Upper lobe of left lung (tissue), 6 donors: ENCODE data around the gene JAZF1. TPM values are rescaled to one million over a fixed set of nuclear protein-coding genes. Genes with fewer than 3 reads are reported as not detected.

Experiments
- ATAC-seq, 2 donors: fragments of 200-7000 bp; cut with Tn5 transposase; one replicate each; pipeline ENCODE4 v1.9.1; 2022; ENCODE audit warnings: mild to moderate bottlenecking in 2 of 2, moderate library complexity in 2 of 2; ENCODE audit not compliant: low FRiP score in 2 of 2
- DNase-seq, 2 donors: peaks; one replicate each; pipeline ENCODE4 v3.0.0-alpha.2; 2019 to 2020
- H3K27ac ChIP-seq, 4 donors: fragments of 200-600 bp; sonication (generic); one replicate each; pipeline ENCODE4 v1.5.1; 2016 to 2019
- H3K27me3 ChIP-seq, 4 donors: fragments of 200-600 bp; sonication (generic); one replicate each; pipeline ENCODE4 v1.5.1; 2017 to 2019
- H3K36me3 ChIP-seq, 4 donors: fragments of 200-600 bp; sonication (generic); one replicate each; pipeline ENCODE4 v1.5.1; 2016 to 2019
- H3K4me1 ChIP-seq, 4 donors: fragments of 200-600 bp; sonication (generic); one replicate each; pipeline ENCODE4 v1.5.1; 2018 to 2019
- H3K4me3 ChIP-seq, 4 donors: fragments of 200-600 bp; sonication (generic); one replicate each; pipeline ENCODE4 v1.5.1; 2017 to 2019; ENCODE audit warnings: mild to moderate bottlenecking in 2 of 4, moderate library complexity in 1 of 4
- H3K9me3 ChIP-seq, 4 donors: fragments of 200-600 bp; sonication (generic); one replicate each; pipeline ENCODE4 v1.5.1; 2018 to 2019
- EP300 ChIP-seq, 4 donors: sonication (generic); formaldehyde crosslinking; IDR thresholded peaks; one replicate each; pipeline ENCODE4 v1.5.1; 2017; ENCODE audit warnings: antibody characterized with exemption in 4 of 4, control low read depth in 2 of 4
- POLR2A ChIP-seq, 4 donors: fragments of 450-650 bp; IDR thresholded peaks; one replicate each; pipeline ENCODE4 v1.5.1; 2016 to 2017; ENCODE audit warnings: antibody characterized with exemption in 4 of 4, mild to moderate bottlenecking in 2 of 4
- POLR2AphosphoS5 ChIP-seq, 2 donors: sonication (generic); formaldehyde crosslinking; IDR thresholded peaks; one replicate each; pipeline ENCODE4 v1.5.1; 2017; ENCODE audit warnings: antibody characterized with exemption in 2 of 2
- WGBS, 2 donors: methylation state at CpG; one replicate each; pipeline ENCODE4 v1.1.5; 2017 to 2018; 5-methylcytosine and 5-hydroxymethylcytosine counted together
- total RNA-seq, 6 donors: library from RNA; depleted of rRNA in 4 of 6; stranded (reverse); fragments of >200 nt in 4 of 6; gene quantifications; one replicate each; pipeline versions ENCODE4 v1.1.0 to v1.2.1, GENCODE V29; 2016 to 2021
- TF ChIP-seq, protein P1 (sequence below), 6 experiments: fragments of 450-650 bp in 4 of 6; fragments of 200-600 bp in 2 of 6; sonication (generic) in 2 of 6; IDR thresholded peaks; one replicate each; pipeline ENCODE4 v1.5.1; 2016 to 2019; ENCODE audit warnings: antibody characterized with exemption in 6 of 6
- donor health status: DM: no; HTN: no; CAD: no; lungs with moderate emphysema.
- donor health status: DM: no; HTN: yes; CAD: no; lungs with severe emphysema.

The JAZF1 gene
- total RNA-seq, 6 donors from 2014 or later: 4.2 to 19.4 (median 12.4) TPM

DNA sequence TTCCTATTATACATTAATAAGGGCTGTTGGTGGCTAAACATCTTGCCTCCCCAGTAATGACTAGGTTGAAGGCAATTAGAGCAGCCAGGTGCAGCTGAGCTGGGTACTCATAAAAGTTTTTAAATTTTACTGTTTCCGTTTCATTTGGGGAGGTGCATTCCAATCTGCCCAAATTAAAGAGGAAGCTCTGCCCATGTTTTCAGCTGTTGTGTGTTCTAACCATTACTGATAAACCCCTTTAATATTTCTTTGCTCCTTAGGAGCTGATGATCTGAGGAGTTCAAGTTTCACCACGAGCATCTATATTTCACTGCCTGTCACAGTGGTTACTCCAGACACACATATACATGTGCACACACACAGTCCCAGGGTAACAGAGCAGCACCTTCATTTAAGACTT lies 94.4 kb downstream of the JAZF1 start:
- TF ChIP-seq, protein P1, sequence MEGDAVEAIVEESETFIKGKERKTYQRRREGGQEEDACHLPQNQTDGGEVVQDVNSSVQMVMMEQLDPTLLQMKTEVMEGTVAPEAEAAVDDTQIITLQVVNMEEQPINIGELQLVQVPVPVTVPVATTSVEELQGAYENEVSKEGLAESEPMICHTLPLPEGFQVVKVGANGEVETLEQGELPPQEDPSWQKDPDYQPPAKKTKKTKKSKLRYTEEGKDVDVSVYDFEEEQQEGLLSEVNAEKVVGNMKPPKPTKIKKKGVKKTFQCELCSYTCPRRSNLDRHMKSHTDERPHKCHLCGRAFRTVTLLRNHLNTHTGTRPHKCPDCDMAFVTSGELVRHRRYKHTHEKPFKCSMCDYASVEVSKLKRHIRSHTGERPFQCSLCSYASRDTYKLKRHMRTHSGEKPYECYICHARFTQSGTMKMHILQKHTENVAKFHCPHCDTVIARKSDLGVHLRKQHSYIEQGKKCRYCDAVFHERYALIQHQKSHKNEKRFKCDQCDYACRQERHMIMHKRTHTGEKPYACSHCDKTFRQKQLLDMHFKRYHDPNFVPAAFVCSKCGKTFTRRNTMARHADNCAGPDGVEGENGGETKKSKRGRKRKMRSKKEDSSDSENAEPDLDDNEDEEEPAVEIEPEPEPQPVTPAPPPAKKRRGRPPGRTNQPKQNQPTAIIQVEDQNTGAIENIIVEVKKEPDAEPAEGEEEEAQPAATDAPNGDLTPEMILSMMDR (IDR thresholded peaks at IDR 0.05): no peak
- no peak for TF ChIP-seq POLR2AphosphoS5 (IDR thresholded peaks at IDR 0.05)
- no peak for TF ChIP-seq POLR2A (IDR thresholded peaks at IDR 0.05)
- no peak for TF ChIP-seq EP300 (IDR thresholded peaks at IDR 0.05)
- WGBS, 2 donors: 64 to 71% methylated on average over 2 of the region's 2 CpGs
- DNase-seq: no peak

GRCh38 chr7:28083998-28084985 lies 96.3 kb downstream of the JAZF1 start:
- H3K4me1 ChIP-seq: peaks cover 25 to 40% (median 33%) of the 10 kb centered on the region in 4 donors
- DNase-seq: no peak
- no peaks in the 10 kb centered on the region for H3K27me3 ChIP-seq
- no peak overlapping the region for H3K4me3 ChIP-seq
- TF ChIP-seq EP300 (IDR thresholded peaks at IDR 0.05) (no peak), POLR2AphosphoS5 (IDR thresholded peaks at IDR 0.05) (no peak)
- TF ChIP-seq, protein P1 (IDR thresholded peaks at IDR 0.05): no peak
- no peaks in the 10 kb centered on the region for H3K9me3 ChIP-seq
- WGBS, 2 donors: 74 to 77% methylated on average over 6 of the region's 6 CpGs
- peak overlapping the region; percentile 43 to 78 (median 70) for H3K27ac ChIP-seq
- H3K36me3 ChIP-seq: no peaks in the 10 kb centered on the region
- ATAC-seq: no peak

More for the DNA sequence above, 94.4 kb downstream of the JAZF1 start:
- H3K36me3 ChIP-seq: no peaks in the 10 kb centered on the region
- ATAC-seq: no peak
- peaks cover 22 to 34% (median 30%) of the 10 kb centered on the region in 4 donors for H3K4me1 ChIP-seq
- peak overlapping the region in 1 of 4 donors; percentile 16 for H3K27ac ChIP-seq
- H3K9me3 ChIP-seq: no peaks in the 10 kb centered on the region
- no peak overlapping the region for H3K4me3 ChIP-seq
- H3K27me3 ChIP-seq: no peaks in the 10 kb centered on the region

GRCh38 chr7:28083164-28083997 lies 97.2 kb downstream of the JAZF1 start:
- peak in 1 of 2 donors; percentile 63 for DNase-seq
- no peak overlapping the region for H3K4me3 ChIP-seq
- no peaks in the 10 kb centered on the region for H3K27me3 ChIP-seq
- H3K27ac ChIP-seq: peak overlapping the region; percentile 43 to 78 (median 70)
- H3K4me1 ChIP-seq: peaks cover 16 to 32% (median 24%) of the 10 kb centered on the region in 4 donors
- WGBS, 2 donors: 68 to 78% methylated on average over 8 of the region's 8 CpGs
- TF ChIP-seq, protein P1 (IDR thresholded peaks at IDR 0.05): no peak
- peak in 2 of 4 donors; percentile 23 to 53 for TF ChIP-seq EP300 (IDR thresholded peaks at IDR 0.05)
- peak; percentile 54 to 91 for TF ChIP-seq POLR2AphosphoS5 (IDR thresholded peaks at IDR 0.05)
- peak in 1 of 4 donors; percentile 29 for TF ChIP-seq POLR2A (IDR thresholded peaks at IDR 0.05)
- no peaks in the 10 kb centered on the region for H3K9me3 ChIP-seq
- peak in 1 of 2 donors; percentile 73 for ATAC-seq
- H3K36me3 ChIP-seq: no peaks in the 10 kb centered on the region

DNA sequence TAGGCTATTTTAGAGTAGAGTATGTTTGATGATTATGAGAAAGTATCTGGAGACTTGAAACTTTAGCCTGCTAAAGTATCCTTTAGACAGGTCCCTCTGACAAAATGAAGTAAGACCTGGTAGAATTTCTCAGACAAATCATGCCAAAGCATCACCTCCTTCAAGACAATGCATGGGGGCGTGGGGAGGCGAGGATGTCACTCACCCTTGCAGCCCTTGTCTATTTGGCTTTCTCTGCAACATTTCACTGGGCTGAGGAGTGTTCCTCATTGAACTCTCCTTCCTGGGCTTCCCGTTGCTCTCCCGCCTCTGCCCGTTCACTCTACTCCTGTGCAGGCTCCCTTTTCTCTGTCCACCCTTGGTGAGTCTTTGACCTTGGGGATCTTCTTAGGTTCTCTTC lies 98.5 kb downstream of the JAZF1 start:
- 84% methylated on average over 5 of the region's 5 CpGs for WGBS, 2 donors
- TF ChIP-seq, protein P1 (IDR thresholded peaks at IDR 0.05): no peak
- TF ChIP-seq POLR2A (IDR thresholded peaks at IDR 0.05) (no peak), POLR2AphosphoS5 (IDR thresholded peaks at IDR 0.05) (no peak), EP300 (IDR thresholded peaks at IDR 0.05) (no peak)
- ATAC-seq (no peak), DNase-seq (no peak)
- peaks cover 15 to 36% (median 27%) of the 10 kb centered on the region in 4 donors for H3K4me1 ChIP-seq
- H3K27me3 ChIP-seq: no peaks in the 10 kb centered on the region
- H3K27ac ChIP-seq: peak overlapping the region in 1 of 4 donors; percentile 78
- H3K36me3 ChIP-seq: no peaks in the 10 kb centered on the region
- H3K9me3 ChIP-seq: no peaks in the 10 kb centered on the region
- H3K4me3 ChIP-seq: no peak overlapping the region
